A549 (cell line): ENCODE data around the gene EXOSC3. TPM values are rescaled to one million over a fixed set of nuclear protein-coding genes. Genes with fewer than 3 reads are reported as not detected.
"Not testable (repeated sequence)": the region's sequence is repeated elsewhere in the genome, so short reads cannot be mapped to it uniquely, and the experiment has no call there.

Source experiments
- ATAC-seq, 2 experiments: fragments of 200-7000 bp in 1 of 2; fragments of >200 bp in 1 of 2; cut with Nextera tagmentation in 1 of 2; cut with Tn5 transposase in 1 of 2; 3 replicates each; pipeline versions ENCODE4 v1.8.0 to v1.9.1; 2018 to 2020; ENCODE audit warnings: mild to moderate bottlenecking in 1 of 2, moderate library complexity in 1 of 2
- CTCF ChIA-PET: fragments of 300-600 bp; sonication (Branson Sonifier 250); formaldehyde crosslinking; extraction: SDS; loops from one replicate; lab custom pipeline; 2021; ENCODE audit warnings: antibody characterized with exemption, inconsistent platforms; lab: Yijun Ruan, JAX
- POLR2A ChIA-PET: fragments of 350-600 bp; formaldehyde crosslinking; extraction: SDS; loops from one replicate; lab custom pipeline; 2021; ENCODE audit warnings: antibody characterized with exemption, inconsistent platforms; lab: Yijun Ruan, JAX
- DNase-seq, 2 experiments: peaks; one replicate each; pipeline versions ENCODE4 v3.0.0 to v3.0.0-alpha.2; 2011 to 2016; ENCODE audit warnings: low read depth in 1 of 2, low spot score in 1 of 2
- FAIRE-seq: peaks from 2 replicates; lab custom pipeline; 2011; peaks lifted over from hg19 to GRCh38; lab: Jason Lieb, UNC
- H3K27ac ChIP-seq, 2 experiments: fragments of >200 bp; sonication (Bioruptor Twin); formaldehyde crosslinking; 3 replicates each; pipeline ENCODE4 v1.5.1; 2016 to 2017
- H3K4me1 ChIP-seq: fragments of >200 bp; sonication (Bioruptor Twin); formaldehyde crosslinking; 3 replicates; pipeline ENCODE4 v1.6.1; 2016
- H3K4me2 ChIP-seq: fragments of >200 bp; sonication (Bioruptor Twin); formaldehyde crosslinking; 3 replicates; pipeline ENCODE4 v1.6.1; 2016
- H3K4me3 ChIP-seq: fragments of >200 bp; sonication (Bioruptor Twin); formaldehyde crosslinking; 3 replicates; pipeline ENCODE4 v1.5.1; 2016
- H3K9me3 ChIP-seq: fragments of >200 bp; sonication (Bioruptor Twin); formaldehyde crosslinking; 3 replicates; pipeline ENCODE4 v1.6.1; 2016
- BHLHE40 ChIP-seq: IDR thresholded peaks from 2 replicates; pipeline ENCODE4 v1.6.1; 2012; ENCODE audit warnings: low read depth, low read length, inconsistent platforms
- CEBPB ChIP-seq, 2 experiments: fragments of >200 bp in 1 of 2; sonication (Bioruptor Twin) in 1 of 2; formaldehyde crosslinking in 1 of 2; IDR thresholded peaks; 2 replicates each; pipeline ENCODE4 v1.6.1; 2012 to 2016
- HES2 ChIP-seq: fragments of >200 bp; sonication (Bioruptor Twin); formaldehyde crosslinking; IDR thresholded peaks from 2 replicates; pipeline ENCODE4 v1.6.1; 2016
- MAFK ChIP-seq: fragments of 450-650 bp; IDR thresholded peaks from 2 replicates; pipeline ENCODE4 v1.6.1; 2014; ENCODE audit not compliant: partially characterized antibody
- NR3C1 ChIP-seq: fragments of >200 bp; sonication (Bioruptor Twin); formaldehyde crosslinking; IDR thresholded peaks from 3 replicates; pipeline ENCODE4 v1.6.1; 2017
- WGBS: methylation state at CpG from one replicate; pipeline ENCODE4 v1.1.6; 2017; ENCODE audit errors: missing lambda C conversion rate; 5-methylcytosine and 5-hydroxymethylcytosine counted together
- polyA plus RNA-seq, 4 experiments: library from polyadenylated mRNA; depleted of rRNA in 3 of 4; stranded (reverse); fragments of >200 nt; fragmentation: RNase III in 1 of 4; extraction: RNeasy Plus Mini Kit Qiagen cat#74134 plus additional on column Dnase treatment in 1 of 4; gene quantifications; 2 replicates in 3 of 4; 3 replicates in 1 of 4; pipeline ENCODE4 v1.2.3, GENCODE V29; 2011 to 2017
- TF ChIP-seq, protein P1 (sequence below): fragments of >200 bp; sonication (Bioruptor Twin); formaldehyde crosslinking; IDR thresholded peaks from 3 replicates; pipeline ENCODE4 v1.5.1; 2016
- TF ChIP-seq, protein P2 (sequence below): fragments of 200-600 bp; sonication (generic); IDR thresholded peaks from 2 replicates; pipeline ENCODE4 v1.6.1; 2016; ENCODE audit warnings: antibody characterized with exemption, mild to moderate bottlenecking, moderate library complexity
- TF ChIP-seq, protein P3 (sequence below): IDR thresholded peaks from 2 replicates; pipeline ENCODE4 v1.6.1; 2012

The EXOSC3 gene
- polyA plus RNA-seq, 2 of the 4 experiments (the other 2 are of a cell fraction), result 63.2 to 72.4 TPM

GRCh38 chr9:37818849-37819248, 34.0 kb upstream of the EXOSC3 start:
- peak; percentile 43 for TF ChIP-seq MAFK
- no peak for TF ChIP-seq BHLHE40
- no peak overlapping the region for H3K27ac ChIP-seq
- FAIRE-seq (no peak), ATAC-seq (no peak), DNase-seq (no peak)
- ChIA-PET POLR2A (interaction anchor here (0.8 kb wide), 1 partner anchor 18 kb away, joined by 3 read pairs; the partner anchor contains the start of gene DCAF10), CTCF (interaction anchor here (0.7 to 1.2 kb wide), 3 partner anchors 12 to 21 kb away, joined by 3 read pairs; no protein-coding TSS in a partner anchor)
- WGBS, result 87% methylated on average over 2 of the region's 2 CpGs
- H3K4me3 ChIP-seq, result no peak overlapping the region
- H3K4me1 ChIP-seq, result no peaks in the 10 kb centered on the region
- H3K4me2 ChIP-seq, result no peak overlapping the region
- no peaks in the 10 kb centered on the region for H3K9me3 ChIP-seq

- H3K4me2 ChIP-seq, result no peak overlapping the region
- CTCF ChIA-PET, result interaction anchor here (0.9 to 1.8 kb wide), 2 partner anchors 17 to 92 kb away, joined by 3 to 4 read pairs; no protein-coding TSS in a partner anchor
- FAIRE-seq (no peak), ATAC-seq (no peak), DNase-seq (no peak)
- H3K9me3 ChIP-seq, result no peaks in the 10 kb centered on the region
- H3K4me3 ChIP-seq, result no peak overlapping the region
- no peaks in the 10 kb centered on the region for H3K4me1 ChIP-seq
- TF ChIP-seq NR3C1, result no peak
- TF ChIP-seq, protein P1, sequence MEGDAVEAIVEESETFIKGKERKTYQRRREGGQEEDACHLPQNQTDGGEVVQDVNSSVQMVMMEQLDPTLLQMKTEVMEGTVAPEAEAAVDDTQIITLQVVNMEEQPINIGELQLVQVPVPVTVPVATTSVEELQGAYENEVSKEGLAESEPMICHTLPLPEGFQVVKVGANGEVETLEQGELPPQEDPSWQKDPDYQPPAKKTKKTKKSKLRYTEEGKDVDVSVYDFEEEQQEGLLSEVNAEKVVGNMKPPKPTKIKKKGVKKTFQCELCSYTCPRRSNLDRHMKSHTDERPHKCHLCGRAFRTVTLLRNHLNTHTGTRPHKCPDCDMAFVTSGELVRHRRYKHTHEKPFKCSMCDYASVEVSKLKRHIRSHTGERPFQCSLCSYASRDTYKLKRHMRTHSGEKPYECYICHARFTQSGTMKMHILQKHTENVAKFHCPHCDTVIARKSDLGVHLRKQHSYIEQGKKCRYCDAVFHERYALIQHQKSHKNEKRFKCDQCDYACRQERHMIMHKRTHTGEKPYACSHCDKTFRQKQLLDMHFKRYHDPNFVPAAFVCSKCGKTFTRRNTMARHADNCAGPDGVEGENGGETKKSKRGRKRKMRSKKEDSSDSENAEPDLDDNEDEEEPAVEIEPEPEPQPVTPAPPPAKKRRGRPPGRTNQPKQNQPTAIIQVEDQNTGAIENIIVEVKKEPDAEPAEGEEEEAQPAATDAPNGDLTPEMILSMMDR, result no peak
- 93% methylated on average over 5 of the region's 5 CpGs for WGBS
- POLR2A ChIA-PET, result interaction anchor here (0.7 kb wide), 1 partner anchor 13 kb away, joined by 5 read pairs; no protein-coding TSS in a partner anchor
- H3K27ac ChIP-seq, result peak overlapping the region in 1 of 2 experiments; percentile 44; a peak in 2 of 6 replicates
Observed at GRCh38 chr9:37812773-37813379, 28.0 kb upstream of the EXOSC3 start.

GRCh38 chr9:37811906-37812476, 27.1 kb upstream of the EXOSC3 start:
- CTCF ChIA-PET, result interaction anchor here (0.9 to 1.8 kb wide), 4 partner anchors 27 to 102 kb away, joined by 3 to 4 read pairs (median 3); partner anchors contain the start of gene EXOSC3
- H3K9me3 ChIP-seq, result no peaks in the 10 kb centered on the region
- H3K4me2 ChIP-seq, result no peak overlapping the region
- DNase-seq (no peak), ATAC-seq (no peak), FAIRE-seq (no peak)
- TF ChIP-seq, protein P2, sequence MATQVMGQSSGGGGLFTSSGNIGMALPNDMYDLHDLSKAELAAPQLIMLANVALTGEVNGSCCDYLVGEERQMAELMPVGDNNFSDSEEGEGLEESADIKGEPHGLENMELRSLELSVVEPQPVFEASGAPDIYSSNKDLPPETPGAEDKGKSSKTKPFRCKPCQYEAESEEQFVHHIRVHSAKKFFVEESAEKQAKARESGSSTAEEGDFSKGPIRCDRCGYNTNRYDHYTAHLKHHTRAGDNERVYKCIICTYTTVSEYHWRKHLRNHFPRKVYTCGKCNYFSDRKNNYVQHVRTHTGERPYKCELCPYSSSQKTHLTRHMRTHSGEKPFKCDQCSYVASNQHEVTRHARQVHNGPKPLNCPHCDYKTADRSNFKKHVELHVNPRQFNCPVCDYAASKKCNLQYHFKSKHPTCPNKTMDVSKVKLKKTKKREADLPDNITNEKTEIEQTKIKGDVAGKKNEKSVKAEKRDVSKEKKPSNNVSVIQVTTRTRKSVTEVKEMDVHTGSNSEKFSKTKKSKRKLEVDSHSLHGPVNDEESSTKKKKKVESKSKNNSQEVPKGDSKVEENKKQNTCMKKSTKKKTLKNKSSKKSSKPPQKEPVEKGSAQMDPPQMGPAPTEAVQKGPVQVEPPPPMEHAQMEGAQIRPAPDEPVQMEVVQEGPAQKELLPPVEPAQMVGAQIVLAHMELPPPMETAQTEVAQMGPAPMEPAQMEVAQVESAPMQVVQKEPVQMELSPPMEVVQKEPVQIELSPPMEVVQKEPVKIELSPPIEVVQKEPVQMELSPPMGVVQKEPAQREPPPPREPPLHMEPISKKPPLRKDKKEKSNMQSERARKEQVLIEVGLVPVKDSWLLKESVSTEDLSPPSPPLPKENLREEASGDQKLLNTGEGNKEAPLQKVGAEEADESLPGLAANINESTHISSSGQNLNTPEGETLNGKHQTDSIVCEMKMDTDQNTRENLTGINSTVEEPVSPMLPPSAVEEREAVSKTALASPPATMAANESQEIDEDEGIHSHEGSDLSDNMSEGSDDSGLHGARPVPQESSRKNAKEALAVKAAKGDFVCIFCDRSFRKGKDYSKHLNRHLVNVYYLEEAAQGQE, result no peak
- no peak for TF ChIP-seq HES2
- 0 out of 4 replicates have a peak, but pooled peaks of 1 of the 2 experiments have one; percentile 29 for TF ChIP-seq CEBPB (IDR thresholded peaks at IDR 0.05)
- TF ChIP-seq, protein P3, sequence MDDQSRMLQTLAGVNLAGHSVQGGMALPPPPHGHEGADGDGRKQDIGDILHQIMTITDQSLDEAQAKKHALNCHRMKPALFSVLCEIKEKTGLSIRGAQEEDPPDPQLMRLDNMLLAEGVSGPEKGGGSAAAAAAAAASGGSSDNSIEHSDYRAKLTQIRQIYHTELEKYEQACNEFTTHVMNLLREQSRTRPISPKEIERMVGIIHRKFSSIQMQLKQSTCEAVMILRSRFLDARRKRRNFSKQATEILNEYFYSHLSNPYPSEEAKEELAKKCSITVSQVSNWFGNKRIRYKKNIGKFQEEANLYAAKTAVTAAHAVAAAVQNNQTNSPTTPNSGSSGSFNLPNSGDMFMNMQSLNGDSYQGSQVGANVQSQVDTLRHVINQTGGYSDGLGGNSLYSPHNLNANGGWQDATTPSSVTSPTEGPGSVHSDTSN, result no peak
- POLR2A ChIA-PET, result interaction anchor here (1.0 kb wide), 1 partner anchor 11 kb away, joined by 3 read pairs; the partner anchor contains the start of gene DCAF10
- H3K4me1 ChIP-seq, result no peaks in the 10 kb centered on the region
- whole genome bisulfite sequencing, result 94% methylated on average over 6 of the region's 6 CpGs
- H3K4me3 ChIP-seq, result no peak overlapping the region
- no peak overlapping the region for H3K27ac ChIP-seq

GRCh38 chr9:37809676-37810075, 24.8 kb upstream of the EXOSC3 start:
- H3K27ac ChIP-seq, H3K9me3 ChIP-seq, DNase-seq, FAIRE-seq, H3K4me3 ChIP-seq, H3K4me2 ChIP-seq, H3K4me1 ChIP-seq, POLR2A ChIA-PET, ATAC-seq: not testable (repeated sequence)
- CTCF ChIA-PET, result interaction anchor here (1.5 kb wide), 1 partner anchor 62 kb away, joined by 3 read pairs; no protein-coding TSS in a partner anchor
- WGBS, result 95% methylated on average over 15 of the region's 15 CpGs
